ENCODE data around the gene ADRM1.

ADRM1 gene

GRCh38 chr20:62289131-62289530, 13.7 kb upstream of the ADRM1 start:
- in situ Hi-C loops (cut with HindIII; ENCODE audit: low pct_ligation_motif_present, low sequenced_read_pairs) = loop anchor here (25.0 kb wide), 1 partner anchor 98 kb away; the partner anchor contains the start of gene RPS21
- Histone ChIP-seq H3K4me3 (ENCODE audit: low read depth, low read length) (no peak overlapping the region), H3K36me3 (replicated peaks) (peaks cover 35% of the 10 kb centered on the region), H3K27me3 (replicated peaks) (no peaks in the 10 kb centered on the region), H3K27ac (no peak overlapping the region)
- no peak for DNase-seq
- no peak for TF ChIP-seq CTCF (IDR thresholded peaks at IDR 0.05; ENCODE audit: low read depth, low read length, missing control alignments)

- DNase-seq = no peak
- H3K27me3 ChIP-seq (replicated peaks) = no peaks in the 10 kb centered on the region
- H3K4me3 ChIP-seq (ENCODE audit: low read depth, low read length) = no peak overlapping the region
- in situ Hi-C loops (cut with HindIII; ENCODE audit: low pct_ligation_motif_present, low sequenced_read_pairs) = loop anchor here (25.0 kb wide), 1 partner anchor 97 kb away; the partner anchor contains the start of gene RPS21
- H3K27ac ChIP-seq = no peak overlapping the region
- no peak for TF ChIP-seq CTCF (IDR thresholded peaks at IDR 0.05; ENCODE audit: low read depth, low read length, missing control alignments)
- H3K36me3 ChIP-seq (replicated peaks) = peaks cover 32% of the 10 kb centered on the region
Measured at GRCh38 chr20:62289898-62290297, 12.9 kb upstream of the ADRM1 start.

GRCh38 chr20:62291251-62292066, 11.3 kb upstream of the ADRM1 start:
- no peak overlapping the region for H3K27ac ChIP-seq
- H3K4me3 ChIP-seq (ENCODE audit: low read depth, low read length) = no peak overlapping the region
- no peak for TF ChIP-seq CTCF (IDR thresholded peaks at IDR 0.05; ENCODE audit: low read depth, low read length, missing control alignments)
- peaks cover 34% of the 10 kb centered on the region for H3K36me3 ChIP-seq (replicated peaks)
- in situ Hi-C loops (cut with HindIII; ENCODE audit: low pct_ligation_motif_present, low sequenced_read_pairs) = loop anchor here (25.0 kb wide), 1 partner anchor 96 kb away; the partner anchor contains the start of gene RPS21
- H3K27me3 ChIP-seq (replicated peaks) = no peaks in the 10 kb centered on the region
- DNase-seq = no peak

GRCh38 chr20:62292108-62292507, 10.7 kb upstream of the ADRM1 start:
- TF ChIP-seq CTCF (IDR thresholded peaks at IDR 0.05; ENCODE audit: low read depth, low read length, missing control alignments) = no peak

GRCh38 chr20:62293111-62293784, 9.5 kb upstream of the ADRM1 start:
- H3K36me3 ChIP-seq (replicated peaks) = peaks cover 30% of the 10 kb centered on the region
- H3K27ac ChIP-seq = no peak overlapping the region
- TF ChIP-seq CTCF (IDR thresholded peaks at IDR 0.05; ENCODE audit: low read depth, low read length, missing control alignments) = no peak
- no peak overlapping the region for H3K4me3 ChIP-seq (ENCODE audit: low read depth, low read length)
- no peaks in the 10 kb centered on the region for H3K27me3 ChIP-seq (replicated peaks)
- DNase-seq = no peak
- in situ Hi-C loops (cut with HindIII; ENCODE audit: low pct_ligation_motif_present, low sequenced_read_pairs) = loop anchor here (25.0 kb wide), 1 partner anchor 94 kb away; the partner anchor contains the start of gene RPS21

More at GRCh38 chr20:62292108-62292507, 10.7 kb upstream of the ADRM1 start:
- in situ Hi-C loops (cut with HindIII; ENCODE audit: low pct_ligation_motif_present, low sequenced_read_pairs) = loop anchor here (25.0 kb wide), 1 partner anchor 95 kb away; the partner anchor contains the start of gene RPS21
- no peak for DNase-seq
- H3K36me3 ChIP-seq (replicated peaks) = peaks cover 30% of the 10 kb centered on the region
- H3K27ac ChIP-seq = no peak overlapping the region
- H3K4me3 ChIP-seq (ENCODE audit: low read depth, low read length) = no peak overlapping the region
- H3K27me3 ChIP-seq (replicated peaks) = no peaks in the 10 kb centered on the region
